Measurements from ENCODE around the gene RFX2.
"Not testable (repeated sequence)": the region's sequence is repeated elsewhere in the genome, so short reads cannot be mapped to it uniquely, and the experiment has no call there.

DNA sequence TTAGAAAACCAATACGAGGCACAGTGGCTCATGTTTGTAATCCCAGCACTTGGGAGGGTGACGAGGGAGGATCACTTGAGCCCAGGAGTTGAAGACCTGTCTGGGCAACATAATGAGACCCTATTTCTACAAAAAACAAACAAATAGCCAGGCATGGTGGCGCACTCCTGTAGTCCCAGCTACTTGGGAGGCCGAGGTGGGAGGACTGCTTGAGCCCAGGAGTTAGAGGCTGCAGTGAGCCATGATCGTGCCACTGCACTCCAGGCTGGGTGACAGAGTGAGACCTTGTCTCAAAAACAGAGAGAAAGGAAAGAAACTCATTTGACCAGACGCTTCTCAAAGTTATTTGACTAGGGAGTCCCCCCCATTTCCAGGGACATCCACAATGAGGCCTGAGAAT is 147.0 kb downstream of the RFX2 start:
- TF ChIP-seq, protein P1, sequence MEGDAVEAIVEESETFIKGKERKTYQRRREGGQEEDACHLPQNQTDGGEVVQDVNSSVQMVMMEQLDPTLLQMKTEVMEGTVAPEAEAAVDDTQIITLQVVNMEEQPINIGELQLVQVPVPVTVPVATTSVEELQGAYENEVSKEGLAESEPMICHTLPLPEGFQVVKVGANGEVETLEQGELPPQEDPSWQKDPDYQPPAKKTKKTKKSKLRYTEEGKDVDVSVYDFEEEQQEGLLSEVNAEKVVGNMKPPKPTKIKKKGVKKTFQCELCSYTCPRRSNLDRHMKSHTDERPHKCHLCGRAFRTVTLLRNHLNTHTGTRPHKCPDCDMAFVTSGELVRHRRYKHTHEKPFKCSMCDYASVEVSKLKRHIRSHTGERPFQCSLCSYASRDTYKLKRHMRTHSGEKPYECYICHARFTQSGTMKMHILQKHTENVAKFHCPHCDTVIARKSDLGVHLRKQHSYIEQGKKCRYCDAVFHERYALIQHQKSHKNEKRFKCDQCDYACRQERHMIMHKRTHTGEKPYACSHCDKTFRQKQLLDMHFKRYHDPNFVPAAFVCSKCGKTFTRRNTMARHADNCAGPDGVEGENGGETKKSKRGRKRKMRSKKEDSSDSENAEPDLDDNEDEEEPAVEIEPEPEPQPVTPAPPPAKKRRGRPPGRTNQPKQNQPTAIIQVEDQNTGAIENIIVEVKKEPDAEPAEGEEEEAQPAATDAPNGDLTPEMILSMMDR (IDR thresholded peaks at IDR 0.05) = not testable (repeated sequence)
- not testable (repeated sequence) for TF ChIP-seq ZFX (IDR thresholded peaks at IDR 0.05; ENCODE audit: borderline replicate concordance)

Measured in 22Rv1 (cell line).